Endothelial cell of umbilical vein (primary cell): ENCODE measurements around the gene TRIP13. TPM values are rescaled to one million over a fixed set of nuclear protein-coding genes. Genes with fewer than 3 reads are reported as not detected.

ENCODE experiments used
- BruUV-seq: library from RNA; stranded (reverse); fragments of 400-500 nt; replicated peaks from 2 replicates; lab custom pipeline; 2021; lab: Mats Ljungman, UMichigan
- CTCF ChIA-PET: fragments of 300-600, 350-600 bp; sonication (Branson Sonifier 250); formaldehyde crosslinking; loops from one replicate; lab custom pipeline; 2021; ENCODE audit warnings: antibody characterized with exemption, inconsistent platforms; lab: Charles Lee
- POLR2A ChIA-PET: fragments of 300-600, 350-600 bp; sonication (Branson Sonifier 250); formaldehyde crosslinking; loops from one replicate; lab custom pipeline; 2021; ENCODE audit warnings: antibody characterized with exemption, inconsistent platforms; lab: Charles Lee
- DNase-seq: peaks from one replicate; pipeline ENCODE4 v3.0.0-alpha.2; 2011; ENCODE audit warnings: low read depth, low spot score
- FAIRE-seq: peaks from 2 replicates; lab custom pipeline; 2011; peaks lifted over from hg19 to GRCh38; lab: Jason Lieb, UNC
- H2AFZ ChIP-seq: 2 replicates; pipeline ENCODE4 v1.6.0; 2012; ENCODE audit warnings: low read depth, low read length, control low read depth, inconsistent platforms
- H3K27ac ChIP-seq: 2 replicates; pipeline ENCODE4 v1.5.1; 2011; ENCODE audit warnings: low read depth, mild to moderate bottlenecking, control low read depth, low read length, moderate library complexity; ENCODE audit not compliant: insufficient read depth
- H3K27me3 ChIP-seq, 2 experiments: 2 replicates each; pipeline versions ENCODE4 v1.6.0 to v1.6.1; 2011; ENCODE audit warnings: low read length in 2 of 2, mixed read lengths in 1 of 2; ENCODE audit not compliant: control insufficient read depth in 2 of 2, insufficient read depth in 2 of 2
- H3K36me3 ChIP-seq, 2 experiments: 2 replicates in 1 of 2; 3 replicates in 1 of 2; pipeline ENCODE4 v1.5.1; 2011; ENCODE audit warnings: low read length in 2 of 2, mild to moderate bottlenecking in 1 of 2, moderate library complexity in 1 of 2; ENCODE audit not compliant: control insufficient read depth in 2 of 2, insufficient read depth in 2 of 2; ENCODE audit errors: extremely low read depth in 1 of 2
- H3K4me1 ChIP-seq: 3 replicates; pipeline ENCODE4 v1.5.1; 2011; ENCODE audit warnings: mild to moderate bottlenecking, low read length; ENCODE audit not compliant: control insufficient read depth, insufficient read depth; ENCODE audit errors: extremely low read depth
- H3K4me2 ChIP-seq: 2 replicates; pipeline ENCODE4 v1.6.1; 2011; ENCODE audit warnings: low read length, control low read depth, mixed read lengths; ENCODE audit not compliant: insufficient read depth
- H3K4me3 ChIP-seq, 3 experiments: fragments of 200-600 bp in 1 of 3; sonication (generic), shearing (Covaris generic) in 1 of 3; replicated peaks in 1 of 3; 2 replicates each; pipeline ENCODE4 v1.5.1; 2011 to 2016; ENCODE audit warnings: control low read depth in 3 of 3, low read length in 3 of 3, mild to moderate bottlenecking in 2 of 3, inconsistent platforms in 1 of 3, low read depth in 1 of 3, moderate library complexity in 1 of 3; ENCODE audit not compliant: insufficient read depth in 1 of 3
- H3K79me2 ChIP-seq: 2 replicates; pipeline ENCODE4 v1.6.0; 2012; ENCODE audit warnings: low read length, inconsistent platforms; ENCODE audit not compliant: control insufficient read depth, insufficient read depth
- H3K9ac ChIP-seq: replicated peaks from 2 replicates; pipeline ENCODE3; 2011; ENCODE audit warnings: low read length, control low read depth; ENCODE audit not compliant: insufficient read depth; ENCODE audit errors: extremely low read depth
- H3K9me1 ChIP-seq: replicated peaks from 3 replicates; pipeline ENCODE4 v1.6.0; 2011; ENCODE audit warnings: mild to moderate bottlenecking, low read length; ENCODE audit not compliant: control insufficient read depth, insufficient read depth; ENCODE audit errors: extremely low read depth
- H3K9me3 ChIP-seq: replicated peaks from 2 replicates; pipeline ENCODE4 v1.5.1; 2012; ENCODE audit warnings: low read length, inconsistent platforms; ENCODE audit not compliant: control insufficient read depth, insufficient read depth
- H4K20me1 ChIP-seq: replicated peaks from 2 replicates; pipeline ENCODE3; 2011; ENCODE audit warnings: mild to moderate bottlenecking, low read length; ENCODE audit not compliant: control insufficient read depth, insufficient read depth; ENCODE audit errors: extremely low read depth
- EZH2 ChIP-seq: IDR thresholded peaks from 2 replicates; pipeline ENCODE4 v1.6.1; 2012; ENCODE audit warnings: borderline replicate concordance, low read depth, mild to moderate bottlenecking, moderate library complexity, low read length, inconsistent platforms; ENCODE audit not compliant: severe bottlenecking
- FOS ChIP-seq: IDR thresholded peaks from 2 replicates; pipeline ENCODE4 v1.6.1; 2011; ENCODE audit warnings: mild to moderate bottlenecking, low read length, moderate library complexity, borderline replicate concordance; ENCODE audit not compliant: insufficient read depth
- GATA2 ChIP-seq: IDR thresholded peaks from 2 replicates; pipeline ENCODE4 v1.7.0; 2011; ENCODE audit warnings: low read depth, mild to moderate bottlenecking, moderate library complexity, mixed read lengths, low read length; ENCODE audit not compliant: insufficient read length, insufficient read depth
- JUN ChIP-seq: IDR thresholded peaks from 2 replicates; pipeline ENCODE4 v1.6.1; 2011; ENCODE audit warnings: borderline replicate concordance, low read depth; ENCODE audit not compliant: insufficient read length, insufficient read depth
- MAX ChIP-seq: IDR thresholded peaks from 2 replicates; pipeline ENCODE4 v1.6.1; 2011; ENCODE audit not compliant: insufficient read depth, insufficient read length
- MYC ChIP-seq: IDR thresholded peaks from one replicate; pipeline ENCODE4 v1.6.1; 2011; ENCODE audit warnings: mild to moderate bottlenecking, low read depth, low read length
- POLR2A ChIP-seq: IDR thresholded peaks from 2 replicates; pipeline ENCODE4 v1.6.1; 2012; ENCODE audit warnings: low read depth, mild to moderate bottlenecking, control low read depth, low read length
- POLR2AphosphoS5 ChIP-seq: IDR thresholded peaks from 2 replicates; pipeline ENCODE4 v1.6.1; 2012; ENCODE audit warnings: low read depth, mild to moderate bottlenecking, control low read depth, low read length, moderate library complexity; ENCODE audit not compliant: insufficient read depth
- dilution Hi-C: fragments of 300-500 bp; cut with MboI; formaldehyde crosslinking; loops from one replicate; pipeline ENCODE4 v1.15.0; 2019; ENCODE audit warnings: low sequenced_read_pairs; ENCODE audit not compliant: extremely low pct_ligation_motif_present
- intact Hi-C: fragments of 100-400 bp; cut with micrococcal nuclease; formaldehyde crosslinking; loops from one replicate; pipeline ENCODE4 v1.10.0; 2022
- polyA plus RNA-seq, 4 experiments: library from polyadenylated mRNA; depleted of rRNA in 3 of 4; stranded (reverse) in 3 of 4; unstranded in 1 of 4; fragments of >200 nt; gene quantifications; 2 replicates each; pipeline versions ENCODE4 v1.2.1 to v1.2.3, GENCODE V29; 2011 to 2012; ENCODE audit warnings: missing spikeins in 1 of 4
- total RNA-seq: library from RNA; stranded (reverse); gene quantifications from 2 replicates; pipeline ENCODE4 v1.2.3, GENCODE V29; 2021
- TF ChIP-seq, protein P1 (sequence below), 2 donors: IDR thresholded peaks; 1 replicate in 1 of 2; 2 replicates in 1 of 2; pipeline ENCODE4 v1.5.1; 2011; ENCODE audit warnings: low read length in 2 of 2, mild to moderate bottlenecking in 2 of 2, moderate library complexity in 2 of 2, control low read depth in 1 of 2, inconsistent platforms in 1 of 2, low read depth in 1 of 2; ENCODE audit not compliant: insufficient read depth in 1 of 2; ENCODE audit errors: extremely low read depth in 1 of 2

The TRIP13 gene
- total and polyA plus RNA-seq, 2 donors (not counting 3 experiments of a cell fraction or from before 2014, with no cell fraction given), result 17.4 to 39.0 TPM

- CTCF ChIA-PET, result no interaction called here
- no peak for FAIRE-seq
- Histone ChIP-seq H3K27me3 (no peaks in the 10 kb centered on the region), H3K9me3 (no peaks in the 10 kb centered on the region), H3K9ac (no peak overlapping the region), H4K20me1 (no peaks in the 10 kb centered on the region), H3K79me2 (no peaks in the 10 kb centered on the region), H3K9me1 (no peaks in the 10 kb centered on the region), H3K4me1 (no peaks in the 10 kb centered on the region), H3K27ac (no peak overlapping the region), H3K4me2 (no peak overlapping the region), H3K36me3 (no peaks in the 10 kb centered on the region), H3K4me3 (no peak overlapping the region), H2AFZ (no peak overlapping the region)
- TF ChIP-seq MYC, result no peak
- TF ChIP-seq MAX, result no peak
- TF ChIP-seq EZH2, result no peak
- no peak for TF ChIP-seq GATA2
- TF ChIP-seq, protein P1, sequence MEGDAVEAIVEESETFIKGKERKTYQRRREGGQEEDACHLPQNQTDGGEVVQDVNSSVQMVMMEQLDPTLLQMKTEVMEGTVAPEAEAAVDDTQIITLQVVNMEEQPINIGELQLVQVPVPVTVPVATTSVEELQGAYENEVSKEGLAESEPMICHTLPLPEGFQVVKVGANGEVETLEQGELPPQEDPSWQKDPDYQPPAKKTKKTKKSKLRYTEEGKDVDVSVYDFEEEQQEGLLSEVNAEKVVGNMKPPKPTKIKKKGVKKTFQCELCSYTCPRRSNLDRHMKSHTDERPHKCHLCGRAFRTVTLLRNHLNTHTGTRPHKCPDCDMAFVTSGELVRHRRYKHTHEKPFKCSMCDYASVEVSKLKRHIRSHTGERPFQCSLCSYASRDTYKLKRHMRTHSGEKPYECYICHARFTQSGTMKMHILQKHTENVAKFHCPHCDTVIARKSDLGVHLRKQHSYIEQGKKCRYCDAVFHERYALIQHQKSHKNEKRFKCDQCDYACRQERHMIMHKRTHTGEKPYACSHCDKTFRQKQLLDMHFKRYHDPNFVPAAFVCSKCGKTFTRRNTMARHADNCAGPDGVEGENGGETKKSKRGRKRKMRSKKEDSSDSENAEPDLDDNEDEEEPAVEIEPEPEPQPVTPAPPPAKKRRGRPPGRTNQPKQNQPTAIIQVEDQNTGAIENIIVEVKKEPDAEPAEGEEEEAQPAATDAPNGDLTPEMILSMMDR (IDR thresholded peaks at IDR 0.05; ENCODE audit: extremely low read depth in 1 of 2, insufficient read depth in 1 of 2, low read depth in 1 of 2, low read length in 2 of 2), result no peak
- no peak for TF ChIP-seq FOS
- no peak for TF ChIP-seq POLR2A
- no peak for TF ChIP-seq POLR2AphosphoS5
- no peak for TF ChIP-seq JUN
- dilution Hi-C loops (no loop called here), intact Hi-C loops (no loop called here)
- BruUV-seq, result no TSS peak
- POLR2A ChIA-PET, result no interaction called here
- no peak for DNase-seq
Measured at GRCh38 chr5:848671-849111, 44.0 kb upstream of the TRIP13 start.
